ENCODE data around the gene C2orf42.
"Not testable (repeated sequence)": the region's sequence is repeated elsewhere in the genome, so short reads cannot be mapped to it uniquely, and the experiment has no call there.

Gene C2orf42

DNA sequence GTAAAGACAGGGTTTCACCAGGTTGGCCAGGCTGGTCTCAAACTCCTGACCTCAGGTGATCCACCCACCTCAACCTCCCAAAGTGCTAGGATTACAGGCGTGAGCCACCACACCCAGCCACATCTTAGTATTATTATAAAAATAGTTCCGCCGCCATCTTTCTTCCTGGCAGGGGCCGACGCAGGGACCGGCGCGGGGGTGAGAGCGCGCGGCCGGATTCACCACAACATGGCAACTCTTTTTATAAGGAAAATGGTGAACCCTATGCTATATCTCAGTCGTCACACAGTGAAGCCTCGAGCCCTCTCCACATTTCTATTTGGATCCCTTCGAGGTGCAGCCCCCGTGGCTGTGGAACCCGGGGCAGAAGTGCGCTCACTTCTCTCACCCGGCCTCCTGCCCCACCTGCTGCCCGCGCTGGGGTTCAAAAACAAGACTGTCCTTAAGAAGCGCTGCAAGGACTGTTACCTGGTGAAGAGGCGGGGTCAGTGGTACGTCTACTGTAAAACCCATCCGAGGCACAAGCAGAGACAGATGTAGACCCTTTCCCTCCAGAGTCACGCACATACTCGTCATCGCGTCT, 88.4 kb downstream of the C2orf42 start:
- DNase-seq = not testable (repeated sequence)

DNA sequence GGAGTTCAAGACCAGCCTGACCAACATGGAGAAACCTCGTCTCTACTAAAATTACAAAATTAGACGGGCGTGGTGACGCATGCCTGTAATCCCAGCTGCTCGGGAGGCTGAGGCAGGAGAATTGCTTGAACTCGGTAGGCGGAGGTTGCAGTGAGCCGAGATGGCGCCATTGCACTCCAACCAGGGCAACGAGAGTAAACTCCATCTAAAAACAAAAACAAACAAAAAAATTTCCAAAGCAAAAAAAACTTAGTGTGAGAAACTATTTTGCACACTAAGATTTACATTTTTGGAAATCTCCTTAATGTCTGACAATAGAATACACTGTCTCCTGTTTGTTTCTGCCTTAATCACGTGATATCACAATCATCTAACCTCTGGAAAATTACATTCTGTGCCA, 89.1 kb downstream of the C2orf42 start:
- not testable (repeated sequence) for DNase-seq

DNA sequence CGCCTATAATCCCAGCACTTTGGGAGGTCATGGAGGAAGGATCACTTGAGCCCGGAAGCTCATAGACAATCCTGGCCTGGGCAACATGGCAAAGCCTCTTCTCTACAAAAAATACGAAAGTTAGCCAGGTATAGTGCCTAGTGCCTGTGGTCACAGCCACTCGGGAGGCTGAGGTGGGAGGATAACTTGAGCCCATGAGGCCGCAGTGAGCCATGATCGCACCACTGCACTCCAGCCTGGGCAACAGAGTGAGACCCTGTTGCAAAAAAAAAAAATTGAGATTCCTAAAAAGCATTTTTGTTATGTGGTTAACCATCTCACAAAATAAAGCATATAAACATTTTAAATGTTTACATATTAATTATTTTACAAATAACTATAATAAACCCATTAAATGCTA, 89.6 kb downstream of the C2orf42 start:
- no peak for DNase-seq

All from activated CD8-positive, alpha-beta memory T cell treated with anti-CD3 and anti-CD28 coated beads, Interleukin-2, amount 50 U/mL, for 48 hours (primary cell).